IPS-NIHi7 (cell line): ENCODE data around the gene SNUPN.

Experiments used
- DNase-seq: peaks from one replicate; pipeline ENCODE4 v3.0.0; 2012; ENCODE audit warnings: mixed read lengths; ENCODE audit errors: extremely low spot score

SNUPN gene

GRCh38 chr15:75654201-75654907 is 28.8 kb upstream of the SNUPN start:
- no peak for DNase-seq

GRCh38 chr15:75653347-75653913 is 27.9 kb upstream of the SNUPN start:
- no peak for DNase-seq

GRCh38 chr15:75651810-75652543 is 26.5 kb upstream of the SNUPN start:
- DNase-seq: no peak

- no peak for DNase-seq
Observed at GRCh38 chr15:75650908-75651809, 25.6 kb upstream of the SNUPN start.

GRCh38 chr15:75649848-75650247 is 24.3 kb upstream of the SNUPN start:
- DNase-seq: no peak

- DNase-seq: no peak
Observed at GRCh38 chr15:75649045-75649761, 23.7 kb upstream of the SNUPN start.

- DNase-seq: peak; percentile 78
Observed at GRCh38 chr15:75648156-75649000, 22.9 kb upstream of the SNUPN start.

GRCh38 chr15:75647370-75648155 is 22.0 kb upstream of the SNUPN start, which contains the start of gene SNX33:
SNX33 (plus strand) TSS chr15:75647912; CDS start chr15:75649103, 1,191 bp downstream.
- peak; percentile 91 for DNase-seq

- no peak for DNase-seq
Observed at GRCh38 chr15:75646944-75647364, 21.4 kb upstream of the SNUPN start.

- DNase-seq: no peak
Observed at GRCh38 chr15:75646112-75646943, 20.8 kb upstream of the SNUPN start.

GRCh38 chr15:75644376-75644775 is 18.9 kb upstream of the SNUPN start:
- DNase-seq: no peak

- no peak for DNase-seq
Observed at GRCh38 chr15:75641603-75642002, 16.1 kb upstream of the SNUPN start.

- no peak for DNase-seq
Observed at GRCh38 chr15:75641179-75641503, 15.6 kb upstream of the SNUPN start.

GRCh38 chr15:75640483-75641178 is 15.1 kb upstream of the SNUPN start:
- peak; percentile 59 for DNase-seq

GRCh38 chr15:75639709-75640482 is 14.4 kb upstream of the SNUPN start, which contains the start of gene IMP3:
IMP3 (minus strand) TSS chr15:75640224; CDS start chr15:75640168, 56 bp downstream.
- peak; percentile 97 for DNase-seq

GRCh38 chr15:75639191-75639708 is 13.7 kb upstream of the SNUPN start:
- DNase-seq: no peak
